HuH-7 (cell line): ENCODE measurements around the gene ADAMTS2.

ENCODE experiments used
- DNase-seq: peaks from one replicate; pipeline ENCODE4 v3.0.0; 2011; ENCODE audit warnings: low spot score

The ADAMTS2 gene

DNA sequence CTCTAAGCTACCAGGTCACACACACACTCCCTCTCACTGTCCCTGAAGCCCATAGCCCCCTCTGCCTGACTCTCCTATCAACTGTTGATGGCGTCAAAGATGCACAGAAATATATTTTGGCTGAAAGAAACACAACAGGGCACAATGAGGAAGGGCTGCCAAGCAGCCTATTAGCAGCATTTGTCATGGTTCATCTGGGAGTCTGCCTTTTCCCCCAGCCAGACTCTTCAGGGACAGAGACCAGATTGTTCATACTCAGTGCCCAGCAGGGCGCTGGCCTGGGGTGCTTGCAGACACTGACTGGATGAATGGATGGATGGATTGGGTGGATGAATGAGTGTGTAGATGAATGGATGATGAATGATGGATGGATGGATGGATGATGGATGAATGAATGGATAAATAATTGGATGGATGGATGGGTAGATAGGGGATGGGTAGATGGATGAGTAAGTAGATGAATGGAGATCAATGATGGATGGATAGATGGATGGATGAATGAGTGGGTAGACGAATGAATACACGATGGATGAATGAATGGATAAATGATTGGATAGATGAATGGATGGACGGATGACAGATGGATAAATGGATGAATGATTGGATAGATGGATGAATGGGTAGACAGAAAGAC is 90.5 kb downstream of the ADAMTS2 start:
- no peak for DNase-seq

DNA sequence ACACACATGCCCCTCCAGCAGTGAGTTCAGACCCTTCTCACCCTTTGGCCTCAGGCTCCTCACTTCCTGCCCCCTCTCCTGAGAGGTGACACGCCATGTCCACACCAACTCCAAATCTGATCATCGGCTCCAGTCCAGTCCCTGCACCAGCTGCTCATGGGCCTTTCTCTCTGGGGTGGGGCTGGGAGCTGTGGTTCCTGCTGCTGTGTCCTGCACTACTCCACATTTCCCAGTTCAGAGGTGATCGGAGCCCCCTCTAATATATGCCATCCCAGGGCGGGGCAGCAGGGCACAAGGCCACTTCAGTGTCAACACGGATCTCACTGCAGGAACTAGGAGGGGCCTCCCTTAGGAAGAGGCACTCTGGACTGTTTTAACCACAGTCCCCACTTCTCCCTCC is 91.5 kb downstream of the ADAMTS2 start:
- DNase-seq = no peak

DNA sequence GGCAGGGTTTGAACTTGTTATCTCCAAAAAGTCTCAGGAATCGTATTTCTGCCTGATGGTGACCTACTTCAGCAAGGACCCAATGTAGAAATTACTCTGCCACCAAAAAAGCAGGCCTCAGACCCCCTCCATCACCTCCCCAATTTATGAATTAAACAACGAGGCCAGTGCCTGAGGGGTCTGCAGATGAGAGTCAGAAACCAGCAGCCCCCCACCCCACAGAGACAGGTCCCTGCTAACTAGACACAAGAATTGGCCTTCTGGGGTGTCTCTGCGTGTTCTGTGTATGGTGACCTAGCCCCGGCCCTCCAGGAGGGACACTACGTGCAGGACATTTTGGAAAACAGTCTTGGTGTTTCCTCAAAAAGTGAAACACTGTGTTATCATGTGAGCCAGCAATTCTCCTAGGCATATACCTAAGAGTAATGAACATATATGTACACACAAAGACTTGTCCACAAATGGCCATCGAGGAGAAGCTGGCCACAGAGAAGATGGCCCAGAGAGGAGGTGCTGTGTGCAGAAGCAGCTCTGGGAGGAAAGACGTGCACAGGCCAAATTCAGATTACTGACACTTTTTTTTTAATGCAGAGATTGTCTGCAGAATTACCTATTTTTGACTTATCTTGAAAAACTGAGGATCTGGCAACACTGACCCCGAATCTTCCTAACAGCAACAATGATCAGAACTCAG is 93.8 kb downstream of the ADAMTS2 start:
- DNase-seq = no peak

GRCh38 chr5:179250561-179251225 is 94.6 kb downstream of the ADAMTS2 start:
- DNase-seq = no peak

DNA sequence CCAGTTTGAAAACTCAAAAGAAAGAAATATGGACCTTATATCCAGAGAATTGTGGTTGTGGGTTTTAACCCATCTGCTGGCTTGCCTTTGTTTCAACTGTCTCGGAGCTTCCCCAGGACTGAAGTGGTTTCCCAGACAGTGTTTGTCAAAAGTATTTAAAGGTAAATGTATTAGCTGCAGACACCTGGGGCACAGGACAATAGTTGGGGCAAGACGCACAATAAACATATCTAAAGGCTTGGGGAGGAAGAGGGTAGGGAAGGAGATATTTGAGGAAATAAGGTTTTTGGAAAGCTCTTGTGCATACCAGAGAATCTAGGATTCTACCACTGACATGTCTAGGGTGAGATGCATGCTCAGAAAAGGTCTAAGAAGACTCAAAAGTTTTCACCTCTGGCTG is 99.0 kb downstream of the ADAMTS2 start:
- no peak for DNase-seq

DNA sequence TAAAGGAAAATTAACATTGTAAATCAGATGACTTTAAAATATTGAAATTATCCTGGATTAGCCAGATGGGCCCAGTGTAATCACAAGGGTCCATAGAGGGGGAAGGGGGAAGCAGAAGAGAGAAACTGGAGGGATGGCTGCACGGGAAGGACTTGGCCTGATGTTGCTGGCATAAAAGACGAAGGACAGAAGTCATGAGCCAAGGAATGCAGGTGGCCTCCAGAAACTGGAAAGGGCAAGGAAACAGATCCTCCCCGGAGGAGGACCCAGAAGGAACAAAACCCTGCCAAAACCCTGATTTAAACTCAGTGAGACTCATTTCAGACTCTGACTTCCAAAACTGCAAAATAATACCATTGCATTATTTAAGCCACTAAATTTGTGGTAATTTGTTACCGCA is 100.2 kb downstream of the ADAMTS2 start:
- no peak for DNase-seq

DNA sequence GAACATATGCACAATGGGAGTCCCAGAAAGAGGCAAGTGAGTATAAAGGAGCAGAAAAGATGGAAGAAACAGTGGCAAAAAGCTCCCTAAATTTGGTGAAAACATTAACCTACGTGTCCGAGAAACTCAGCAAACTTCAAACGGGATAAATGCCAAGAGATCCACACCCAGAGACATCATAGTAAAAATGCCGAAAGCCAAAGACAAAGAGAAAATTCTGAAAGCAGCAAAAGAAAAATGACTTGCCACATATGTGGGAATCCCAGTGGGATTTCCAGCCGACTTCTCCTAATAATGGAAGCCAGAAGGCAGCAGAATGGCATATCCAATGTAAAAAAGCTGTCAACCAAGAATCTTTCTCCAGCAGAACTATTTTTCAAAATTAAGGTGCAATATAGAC is 101.2 kb downstream of the ADAMTS2 start:
- no peak for DNase-seq

GRCh38 chr5:179243333-179243732 is 101.9 kb downstream of the ADAMTS2 start:
- DNase-seq = no peak

GRCh38 chr5:179242676-179243075 is 102.6 kb downstream of the ADAMTS2 start:
- DNase-seq = no peak

DNA sequence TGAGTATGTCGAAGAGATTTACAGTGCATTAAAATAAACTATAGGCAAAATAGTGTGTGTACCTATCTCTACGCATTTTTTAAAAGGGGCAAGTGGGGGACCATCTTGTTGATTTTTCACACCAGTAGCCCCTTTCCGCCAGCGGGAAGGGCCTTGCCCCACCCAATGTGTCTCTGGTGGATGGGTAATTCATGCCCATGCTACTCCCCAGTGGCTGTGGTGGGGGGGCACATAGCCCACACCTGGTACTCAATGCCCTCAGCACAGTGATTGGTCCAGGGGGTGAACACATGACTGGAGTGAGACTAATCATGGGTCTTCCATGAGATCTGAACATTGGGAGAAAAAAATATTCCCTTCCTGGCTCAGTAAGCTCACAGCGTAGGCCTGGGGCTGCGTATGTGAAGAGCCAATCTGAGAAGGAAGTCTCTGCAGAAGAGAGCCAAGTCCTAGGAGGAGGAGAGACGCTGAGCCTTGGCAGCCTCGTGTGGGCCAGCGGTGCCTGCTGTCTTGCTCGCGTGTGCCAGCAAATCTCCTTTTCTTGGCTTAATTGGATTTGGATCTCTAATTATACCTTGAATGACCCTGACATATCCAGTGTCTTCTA is 103.4 kb downstream of the ADAMTS2 start:
- no peak for DNase-seq

- no peak for DNase-seq
Measured at GRCh38 chr5:179241175-179241574, 104.1 kb downstream of the ADAMTS2 start.

GRCh38 chr5:179240561-179240960 is 104.7 kb downstream of the ADAMTS2 start:
- no peak for DNase-seq

DNA sequence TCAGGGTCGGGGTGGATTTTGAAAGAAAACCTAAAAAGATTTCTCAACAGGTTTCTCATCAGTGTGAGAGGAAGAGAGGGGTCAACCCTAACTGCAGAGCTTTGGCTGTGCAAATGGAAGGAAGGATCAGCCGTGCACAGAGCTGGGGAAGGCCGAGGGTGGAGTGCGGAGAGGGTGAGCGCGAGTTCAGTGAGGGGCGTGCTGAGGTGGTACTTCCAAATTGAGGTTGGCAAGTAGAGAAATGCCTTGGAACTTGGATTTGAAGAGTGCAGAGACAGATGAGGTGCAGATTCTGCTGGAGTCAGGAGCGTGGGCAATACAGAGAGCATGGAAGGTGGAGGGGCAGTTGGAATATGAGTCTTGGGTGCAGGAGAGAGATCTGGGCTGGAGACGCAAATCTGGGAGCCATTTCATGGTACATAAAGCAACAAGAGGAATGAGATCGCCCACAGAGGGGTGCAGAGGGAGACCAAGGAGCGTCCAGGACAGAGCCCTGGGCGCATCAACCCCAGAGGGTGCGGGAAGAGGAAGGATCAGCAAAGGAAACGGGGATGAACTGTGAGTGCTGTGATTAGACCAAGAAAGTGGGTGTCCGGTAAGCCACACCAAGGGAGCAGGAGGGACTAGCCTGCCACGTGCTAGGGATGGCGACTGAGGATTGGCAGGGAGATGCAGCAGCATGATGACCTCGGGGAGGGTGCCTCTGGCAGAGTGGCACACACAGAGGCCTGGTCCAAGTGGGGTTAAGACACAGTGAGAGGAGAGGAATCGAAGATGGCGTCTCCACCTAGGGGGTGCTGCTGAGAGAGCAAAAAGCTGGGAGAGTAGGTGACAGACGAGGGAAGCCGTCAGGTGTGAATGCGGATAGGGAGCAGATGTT is 105.8 kb downstream of the ADAMTS2 start:
- no peak for DNase-seq

DNA sequence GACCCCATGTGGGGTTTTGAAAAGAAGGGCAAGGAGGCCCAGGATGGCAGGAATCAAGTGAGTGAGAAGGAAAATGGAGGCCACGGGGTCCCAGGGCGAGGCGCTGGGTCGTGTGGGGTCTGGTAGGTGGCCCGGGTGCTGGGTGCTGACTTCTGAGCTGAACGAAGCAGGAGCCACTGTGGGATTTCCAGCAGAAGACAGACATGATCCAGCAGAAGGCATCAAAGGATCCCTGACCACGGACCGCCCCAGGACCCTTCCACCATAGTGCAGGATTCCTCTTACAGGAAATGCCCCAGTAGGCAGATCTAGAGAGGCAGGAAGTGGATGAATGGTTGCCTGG is 106.7 kb downstream of the ADAMTS2 start:
- no peak for DNase-seq

DNA sequence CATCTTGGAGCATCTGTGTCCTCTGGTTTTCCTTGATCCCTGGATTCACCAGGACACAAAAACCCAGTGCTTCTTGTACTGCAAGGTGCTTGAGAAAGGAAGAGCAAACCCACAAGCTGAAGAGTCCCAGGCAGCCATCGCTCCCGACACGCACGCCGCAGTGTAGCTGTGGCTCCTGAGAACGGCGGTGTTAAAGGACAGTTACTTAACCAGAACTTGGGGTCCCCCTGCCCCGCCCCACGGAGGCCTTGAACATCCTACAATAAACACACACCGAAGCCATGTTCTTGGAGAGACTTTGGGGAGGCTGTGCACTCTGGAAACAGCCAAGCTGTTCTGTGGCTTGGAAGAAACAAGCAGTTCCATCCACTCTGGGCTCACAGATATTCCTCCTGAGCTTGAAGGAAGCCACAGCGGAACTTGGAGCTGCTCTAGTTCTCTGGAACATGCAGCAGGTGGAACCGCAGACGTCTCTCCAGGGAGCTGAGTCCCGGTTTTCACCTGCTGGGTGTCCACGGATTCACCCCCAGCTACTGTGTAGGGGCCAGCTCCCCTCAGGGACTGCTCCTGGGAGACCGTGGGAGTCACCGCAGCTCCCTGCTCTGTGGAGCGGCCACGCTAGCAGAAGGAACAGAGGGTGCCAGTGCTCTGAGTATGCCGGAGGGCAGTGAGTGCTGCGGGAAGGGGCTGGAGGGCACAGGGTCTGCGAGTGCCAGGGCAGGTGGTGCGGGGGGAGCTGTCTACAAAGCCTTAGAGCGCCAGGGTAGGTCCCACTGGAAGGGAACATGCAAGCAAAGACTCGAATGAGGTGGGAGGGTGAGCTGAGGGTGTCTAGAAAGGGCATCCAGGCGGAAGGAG is 107.3 kb downstream of the ADAMTS2 start:
- no peak for DNase-seq

GRCh38 chr5:179235416-179236400 is 109.6 kb downstream of the ADAMTS2 start:
- DNase-seq = no peak

GRCh38 chr5:179234563-179235135 is 110.6 kb downstream of the ADAMTS2 start:
- DNase-seq = no peak

GRCh38 chr5:179233909-179234562 is 111.2 kb downstream of the ADAMTS2 start:
- no peak for DNase-seq
